OCI-LY7 (cell line): ENCODE data around the gene ZNF33A. TPM values are rescaled to one million over a fixed set of nuclear protein-coding genes. Genes with fewer than 3 reads are reported as not detected.
"Not testable (repeated sequence)": the region's sequence is repeated elsewhere in the genome, so short reads cannot be mapped to it uniquely, and the experiment has no call there.

Experiments
- BruUV-seq: library from RNA; stranded (reverse); fragments of 400-500 nt; replicated peaks from 2 replicates; lab custom pipeline; 2021; lab: Mats Ljungman, UMichigan
- CTCF ChIA-PET: fragments of 300-600 bp; sonication (Branson Sonifier 250); formaldehyde crosslinking; loops from one replicate; lab custom pipeline; 2022; ENCODE audit warnings: antibody characterized with exemption; ENCODE audit not compliant: unreplicated experiment; lab: Charles Lee
- POLR2A ChIA-PET: fragments of 300-600 bp; sonication (Branson Sonifier 250); formaldehyde crosslinking; loops from one replicate; lab custom pipeline; 2022; ENCODE audit warnings: antibody characterized with exemption; lab: Charles Lee
- DNase-seq: peaks from one replicate; pipeline ENCODE4 v3.0.0-alpha.2; 2015; ENCODE audit warnings: low spot score
- H2AFZ ChIP-seq: fragments of 200-600 bp; sonication (generic), shearing (Covaris generic); 2 replicates; pipeline ENCODE4 v1.6.1; 2014; ENCODE audit warnings: mild to moderate bottlenecking, antibody characterized with exemption, low read length, moderate library complexity
- H3K27ac ChIP-seq: fragments of 200-600 bp; sonication (generic); 2 replicates; pipeline ENCODE4 v1.5.1; 2014; ENCODE audit warnings: mixed run types, low read depth, mild to moderate bottlenecking, moderate library complexity, low read length, inconsistent platforms; ENCODE audit not compliant: poor library complexity, severe bottlenecking
- H3K36me3 ChIP-seq: fragments of 200-600 bp; sonication (generic); 2 replicates; pipeline ENCODE4 v1.6.1; 2014; ENCODE audit warnings: mild to moderate bottlenecking, antibody characterized with exemption, low read length, moderate library complexity, mixed read lengths; ENCODE audit not compliant: insufficient read depth
- H3K4me1 ChIP-seq: fragments of 200-600 bp; sonication (generic); 2 replicates; pipeline ENCODE4 v1.5.1; 2014; ENCODE audit warnings: mild to moderate bottlenecking, low read length; ENCODE audit not compliant: insufficient read depth, poor library complexity, severe bottlenecking
- H3K4me2 ChIP-seq: fragments of 200-600 bp; sonication (generic); 2 replicates; pipeline ENCODE4 v1.6.1; 2014; ENCODE audit warnings: mild to moderate bottlenecking, low read length
- H3K4me3 ChIP-seq: fragments of 200-600 bp; sonication (generic); 2 replicates; pipeline ENCODE4 v1.5.1; 2014; ENCODE audit warnings: mild to moderate bottlenecking, low read depth, low read length; ENCODE audit not compliant: poor library complexity, severe bottlenecking
- H3K79me2 ChIP-seq: fragments of 200-600 bp; sonication (generic); 2 replicates; pipeline ENCODE4 v1.6.1; 2016; ENCODE audit warnings: low read depth, mild to moderate bottlenecking, low read length, moderate library complexity, mixed read lengths; ENCODE audit not compliant: insufficient read depth
- H3K9me2 ChIP-seq: fragments of 200-600 bp; sonication (generic); 2 replicates; pipeline ENCODE4 v1.6.1; 2016; ENCODE audit warnings: mild to moderate bottlenecking, low read length, mixed read lengths; ENCODE audit not compliant: insufficient read depth
- H3K9me3 ChIP-seq: fragments of 200-600 bp; sonication (generic); 2 replicates; pipeline ENCODE4 v1.6.1; 2014; ENCODE audit warnings: mild to moderate bottlenecking, mixed run types, low read length, mixed read lengths
- H4K20me1 ChIP-seq: fragments of 200-600 bp; sonication (generic); 2 replicates; pipeline ENCODE4 v1.6.1; 2014; ENCODE audit warnings: mild to moderate bottlenecking, antibody characterized with exemption, low read length, moderate library complexity, mixed read lengths; ENCODE audit not compliant: insufficient read depth
- CTCF ChIP-seq: fragments of 200-600 bp; sonication (generic); conservative IDR thresholded peaks from 2 replicates; pipeline ENCODE4 v1.5.1; 2014; ENCODE audit warnings: mild to moderate bottlenecking, antibody characterized with exemption, low read length, moderate library complexity, mixed read lengths
- EZH2phosphoT487 ChIP-seq: fragments of 200-600 bp; sonication (generic); IDR thresholded peaks from 2 replicates; pipeline ENCODE4 v1.6.1; 2018; ENCODE audit warnings: low read depth, borderline replicate concordance, mild to moderate bottlenecking, mixed run types, antibody characterized with exemption, low read length, moderate library complexity, mixed read lengths
- intact Hi-C: fragments of 100-400 bp; cut with micrococcal nuclease; formaldehyde crosslinking; loops from one replicate; pipeline ENCODE4 v1.10.0; 2022; ENCODE audit not compliant: unreplicated experiment
- total RNA-seq, 2 experiments: library from RNA; depleted of rRNA in 1 of 2; stranded (reverse); fragments of >200 nt in 1 of 2; shearing (Covaris generic) in 1 of 2; gene quantifications; 2 replicates each; pipeline ENCODE4 v1.2.3, GENCODE V29; 2014 to 2022

ZNF33A gene
- total RNA-seq, 2 experiments from 2014 or later = 31.2 to 40.2 TPM

DNA sequence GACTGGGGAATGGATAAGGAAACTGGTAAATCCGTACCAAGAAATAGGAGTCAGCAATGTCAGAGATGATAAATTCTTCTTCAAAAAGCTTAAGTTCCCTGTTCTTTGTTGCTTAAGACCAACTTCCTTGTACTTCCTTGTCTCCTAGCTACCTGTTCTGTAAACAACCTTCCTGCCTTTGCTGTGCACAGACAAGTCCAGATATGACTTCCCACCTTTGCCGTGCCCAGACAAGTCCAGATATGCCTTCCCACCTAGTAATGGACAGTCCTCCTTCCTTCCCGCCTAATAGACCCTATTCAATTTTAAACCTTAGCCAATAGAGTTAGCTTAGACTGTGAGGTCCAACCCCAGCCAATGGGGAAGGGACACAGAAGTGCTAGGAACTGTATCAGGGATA, 2.5 kb upstream of the ZNF33A start:
- Histone ChIP-seq H3K36me3 (peaks cover 16% of the 10 kb centered on the region; the same call in 1 of the 2 replicates), H2AFZ (no peak overlapping the region; the same call in 1 of the 2 replicates), H3K9me3 (peaks cover 4% of the 10 kb centered on the region; the same call in 1 of the 2 replicates), H3K4me1 (peaks cover 17% of the 10 kb centered on the region), H3K4me2 (no peak overlapping the region), H3K4me3 (no peak overlapping the region), H4K20me1 (no peaks in the 10 kb centered on the region), H3K79me2 (peaks cover 20% of the 10 kb centered on the region), H3K27ac (no peak overlapping the region), H3K9me2 (no peaks in the 10 kb centered on the region)
- no TSS peak for BruUV-seq
- CTCF ChIA-PET = interaction anchor here (0.6 kb wide), 1 partner anchor 31 kb away, joined by 5 read pairs; no protein-coding TSS in a partner anchor
- POLR2A ChIA-PET = interaction anchor here (1.6 kb wide), 1 partner anchor 33 kb away, joined by 4 read pairs; no protein-coding TSS in a partner anchor
- intact Hi-C loops = no loop called here
- no peak for DNase-seq
- TF ChIP-seq CTCF = no peak

DNA sequence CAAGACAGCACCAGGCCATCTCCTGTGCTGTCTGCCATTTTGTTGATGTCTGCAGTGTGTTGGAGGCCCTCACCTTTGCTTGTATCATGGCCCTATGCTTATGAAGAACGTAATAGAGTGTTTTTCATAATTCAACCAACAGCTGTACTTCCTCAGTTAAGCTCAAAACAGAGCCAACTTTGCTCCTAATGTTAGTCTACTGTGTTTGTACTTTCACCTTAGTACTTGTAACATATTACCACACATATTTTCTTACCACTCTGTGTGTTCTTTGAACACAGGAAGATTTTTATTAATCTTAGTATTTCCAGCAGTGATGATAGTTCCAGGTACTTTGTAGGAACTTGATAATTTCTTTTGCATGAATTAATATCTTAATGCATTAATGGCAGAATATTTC, 5.9 kb downstream of the ZNF33A start:
- BruUV-seq = no TSS peak
- peaks cover 95% of the 10 kb centered on the region for H3K36me3 ChIP-seq
- intact Hi-C loops = no loop called here
- no peaks in the 10 kb centered on the region for H4K20me1 ChIP-seq
- H3K9me2 ChIP-seq = no peaks in the 10 kb centered on the region
- H3K4me2 ChIP-seq = no peak overlapping the region
- CTCF ChIA-PET = no interaction called here
- no peak for TF ChIP-seq CTCF
- no peak for TF ChIP-seq EZH2phosphoT487
- peaks cover 8% of the 10 kb centered on the region for H3K4me1 ChIP-seq
- peaks cover 48% of the 10 kb centered on the region for H3K79me2 ChIP-seq
- no peak for DNase-seq
- no peak overlapping the region for H2AFZ ChIP-seq
- peaks cover 19% of the 10 kb centered on the region; the same call in 1 of the 2 replicates for H3K9me3 ChIP-seq
- no peak overlapping the region for H3K4me3 ChIP-seq
- no peak overlapping the region for H3K27ac ChIP-seq
- POLR2A ChIA-PET = no interaction called here

DNA sequence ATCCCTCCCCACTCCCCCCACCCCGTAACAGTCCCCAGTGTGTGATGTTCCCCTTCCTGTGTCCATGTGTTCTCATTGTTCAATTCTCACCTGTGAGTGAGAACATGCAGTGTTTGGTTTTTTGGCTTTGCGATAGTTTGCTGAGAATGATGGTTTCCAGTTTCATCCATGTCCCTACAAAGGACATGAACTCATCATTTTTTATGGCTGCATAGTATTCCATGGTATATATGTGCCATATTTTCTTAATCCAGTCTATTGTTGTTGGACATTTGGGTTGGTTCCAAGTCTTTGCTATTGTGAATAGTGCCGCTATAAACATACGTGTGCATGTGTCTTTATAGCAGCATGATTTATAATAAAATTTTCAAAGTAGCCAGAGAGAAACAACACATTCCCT, 8.6 kb downstream of the ZNF33A start:
- H3K4me3 ChIP-seq, POLR2A ChIA-PET, DNase-seq, H3K4me2 ChIP-seq, intact Hi-C loops, H4K20me1 ChIP-seq, CTCF ChIA-PET, H3K4me1 ChIP-seq, H2AFZ ChIP-seq, H3K27ac ChIP-seq, H3K9me2 ChIP-seq, BruUV-seq: not testable (repeated sequence)
- H3K36me3 ChIP-seq = peaks cover 96% of the 10 kb centered on the region
- H3K79me2 ChIP-seq = peaks cover 22% of the 10 kb centered on the region
- H3K9me3 ChIP-seq = peaks cover 19% of the 10 kb centered on the region; the same call in 1 of the 2 replicates
